ENCODE results near the gene SLC22A23.
A peak's percentile ranks its signal among the peaks of the same experiment; 100 is the strongest.

Gene SLC22A23

GRCh38 chr6:3489961-3490624, 33.2 kb upstream of the SLC22A23 start:
- Histone ChIP-seq H3K36me3 (ENCODE audit: insufficient read depth, low read length) (no peaks in the 10 kb centered on the region), H3K9ac (ENCODE audit: low read depth, low read length) (no peak overlapping the region), H3K27me3 (ENCODE audit: insufficient read depth, low read length) (no peaks in the 10 kb centered on the region), H3K4me1 (ENCODE audit: insufficient read depth, low read length) (peaks cover 12% of the 10 kb centered on the region), H3K9me3 (ENCODE audit: insufficient read depth, low read depth, low read length) (peaks cover under 1% of the 10 kb centered on the region; the same call in 1 of the 2 replicates), H3K27ac (ENCODE audit: low read depth, low read length) (peak overlapping the region; percentile 36; the same call in 1 of the 2 replicates), H3K4me3 (ENCODE audit: low read length) (no peak overlapping the region)
- 88% methylated on average over 12 of the region's 12 CpGs for WGBS

- peaks cover 12% of the 10 kb centered on the region for H3K4me1 ChIP-seq (ENCODE audit: insufficient read depth, low read length)
- no peaks in the 10 kb centered on the region for H3K27me3 ChIP-seq (ENCODE audit: insufficient read depth, low read length)
- H3K9me3 ChIP-seq (ENCODE audit: insufficient read depth, low read depth, low read length): no peaks in the 10 kb centered on the region
- H3K9ac ChIP-seq (ENCODE audit: low read depth, low read length): no peak overlapping the region
- H3K27ac ChIP-seq (ENCODE audit: low read depth, low read length): peak overlapping the region; percentile 36; the same call in 1 of the 2 replicates
- WGBS: 29% methylated on average over 7 of the region's 7 CpGs
- H3K4me3 ChIP-seq (ENCODE audit: low read length): no peak overlapping the region
- no peaks in the 10 kb centered on the region for H3K36me3 ChIP-seq (ENCODE audit: insufficient read depth, low read length)
Observed at GRCh38 chr6:3489027-3489757, 32.3 kb upstream of the SLC22A23 start.

GRCh38 chr6:3484946-3485345, 28.1 kb upstream of the SLC22A23 start:
- Histone ChIP-seq H3K27ac (ENCODE audit: low read depth, low read length) (no peak overlapping the region), H3K9me3 (ENCODE audit: insufficient read depth, low read depth, low read length) (peaks cover 4% of the 10 kb centered on the region; the same call in 1 of the 2 replicates), H3K4me1 (ENCODE audit: insufficient read depth, low read length) (peaks cover 19% of the 10 kb centered on the region), H3K4me3 (ENCODE audit: low read length) (no peak overlapping the region), H3K27me3 (ENCODE audit: insufficient read depth, low read length) (no peaks in the 10 kb centered on the region), H3K9ac (ENCODE audit: low read depth, low read length) (no peak overlapping the region), H3K36me3 (ENCODE audit: insufficient read depth, low read length) (no peaks in the 10 kb centered on the region)
- 95% methylated on average over 11 of the region's 11 CpGs for WGBS

- H3K27ac ChIP-seq (ENCODE audit: low read depth, low read length): no peak overlapping the region
- 93% methylated on average over 8 of the region's 8 CpGs for WGBS
- no peak overlapping the region for H3K9ac ChIP-seq (ENCODE audit: low read depth, low read length)
- H3K4me1 ChIP-seq (ENCODE audit: insufficient read depth, low read length): peaks cover 12% of the 10 kb centered on the region
- no peak overlapping the region for H3K4me3 ChIP-seq (ENCODE audit: low read length)
- peaks cover 5% of the 10 kb centered on the region; the same call in 1 of the 2 replicates for H3K9me3 ChIP-seq (ENCODE audit: insufficient read depth, low read depth, low read length)
- no peaks in the 10 kb centered on the region for H3K27me3 ChIP-seq (ENCODE audit: insufficient read depth, low read length)
- no peaks in the 10 kb centered on the region for H3K36me3 ChIP-seq (ENCODE audit: insufficient read depth, low read length)
Observed at GRCh38 chr6:3484192-3484591, 27.3 kb upstream of the SLC22A23 start.

GRCh38 chr6:3483675-3484074, 26.8 kb upstream of the SLC22A23 start:
- 91% methylated on average over 2 of the region's 2 CpGs for WGBS
- Histone ChIP-seq H3K27me3 (ENCODE audit: insufficient read depth, low read length) (no peaks in the 10 kb centered on the region), H3K4me3 (ENCODE audit: low read length) (no peak overlapping the region)

GRCh38 chr6:3482869-3483268, 26.0 kb upstream of the SLC22A23 start:
- Histone ChIP-seq H3K9ac (ENCODE audit: low read depth, low read length) (no peak overlapping the region), H3K4me1 (ENCODE audit: insufficient read depth, low read length) (peaks cover 9% of the 10 kb centered on the region; the same call in 1 of the 2 replicates), H3K4me3 (ENCODE audit: low read length) (no peak overlapping the region), H3K9me3 (ENCODE audit: insufficient read depth, low read depth, low read length) (peaks cover 5% of the 10 kb centered on the region; the same call in 1 of the 2 replicates), H3K27me3 (ENCODE audit: insufficient read depth, low read length) (no peaks in the 10 kb centered on the region), H3K36me3 (ENCODE audit: insufficient read depth, low read length) (no peaks in the 10 kb centered on the region), H3K27ac (ENCODE audit: low read depth, low read length) (no peak overlapping the region)
- 73% methylated on average over 4 of the region's 4 CpGs for WGBS

More at GRCh38 chr6:3483675-3484074, 26.8 kb upstream of the SLC22A23 start:
- Histone ChIP-seq H3K36me3 (ENCODE audit: insufficient read depth, low read length) (no peaks in the 10 kb centered on the region), H3K9ac (ENCODE audit: low read depth, low read length) (no peak overlapping the region), H3K4me1 (ENCODE audit: insufficient read depth, low read length) (peaks cover 9% of the 10 kb centered on the region; the same call in 1 of the 2 replicates), H3K9me3 (ENCODE audit: insufficient read depth, low read depth, low read length) (peaks cover 5% of the 10 kb centered on the region; the same call in 1 of the 2 replicates), H3K27ac (ENCODE audit: low read depth, low read length) (no peak overlapping the region)

GRCh38 chr6:3481640-3482039, 24.8 kb upstream of the SLC22A23 start:
- no peak overlapping the region for H3K27ac ChIP-seq (ENCODE audit: low read depth, low read length)

GRCh38 chr6:3480009-3480408, 23.2 kb upstream of the SLC22A23 start:
- Histone ChIP-seq H3K9ac (ENCODE audit: low read depth, low read length) (no peak overlapping the region), H3K4me3 (ENCODE audit: low read length) (no peak overlapping the region), H3K9me3 (ENCODE audit: insufficient read depth, low read depth, low read length) (peaks cover 5% of the 10 kb centered on the region; the same call in 1 of the 2 replicates), H3K27ac (ENCODE audit: low read depth, low read length) (no peak overlapping the region), H3K4me1 (ENCODE audit: insufficient read depth, low read length) (peaks cover 9% of the 10 kb centered on the region; the same call in 1 of the 2 replicates), H3K27me3 (ENCODE audit: insufficient read depth, low read length) (no peaks in the 10 kb centered on the region), H3K36me3 (ENCODE audit: insufficient read depth, low read length) (no peaks in the 10 kb centered on the region)

More at GRCh38 chr6:3481640-3482039, 24.8 kb upstream of the SLC22A23 start:
- Histone ChIP-seq H3K4me1 (ENCODE audit: insufficient read depth, low read length) (peaks cover 9% of the 10 kb centered on the region; the same call in 1 of the 2 replicates), H3K4me3 (ENCODE audit: low read length) (no peak overlapping the region), H3K9ac (ENCODE audit: low read depth, low read length) (no peak overlapping the region), H3K27me3 (ENCODE audit: insufficient read depth, low read length) (no peaks in the 10 kb centered on the region), H3K36me3 (ENCODE audit: insufficient read depth, low read length) (no peaks in the 10 kb centered on the region), H3K9me3 (ENCODE audit: insufficient read depth, low read depth, low read length) (peaks cover 5% of the 10 kb centered on the region; the same call in 1 of the 2 replicates)
- WGBS: 96% methylated on average over 7 of the region's 7 CpGs

GRCh38 chr6:3473773-3474172, 16.9 kb upstream of the SLC22A23 start:
- H3K27ac ChIP-seq (ENCODE audit: low read depth, low read length): no peak overlapping the region
- 93% methylated on average over 5 of the region's 5 CpGs for WGBS

GRCh38 chr6:3471711-3472110, 14.9 kb upstream of the SLC22A23 start:
- H3K36me3 ChIP-seq (ENCODE audit: insufficient read depth, low read length): no peaks in the 10 kb centered on the region
- H3K27me3 ChIP-seq (ENCODE audit: insufficient read depth, low read length): no peaks in the 10 kb centered on the region
- no peak overlapping the region for H3K27ac ChIP-seq (ENCODE audit: low read depth, low read length)
- WGBS: 89% methylated on average over 2 of the region's 3 CpGs
- H3K4me3 ChIP-seq (ENCODE audit: low read length): no peak overlapping the region
- H3K9ac ChIP-seq (ENCODE audit: low read depth, low read length): no peak overlapping the region
- H3K4me1 ChIP-seq (ENCODE audit: insufficient read depth, low read length): no peaks in the 10 kb centered on the region
- H3K9me3 ChIP-seq (ENCODE audit: insufficient read depth, low read depth, low read length): no peaks in the 10 kb centered on the region

More at GRCh38 chr6:3473773-3474172, 16.9 kb upstream of the SLC22A23 start:
- no peak overlapping the region for H3K4me3 ChIP-seq (ENCODE audit: low read length)
- no peaks in the 10 kb centered on the region for H3K27me3 ChIP-seq (ENCODE audit: insufficient read depth, low read length)
- H3K36me3 ChIP-seq (ENCODE audit: insufficient read depth, low read length): no peaks in the 10 kb centered on the region
- H3K9ac ChIP-seq (ENCODE audit: low read depth, low read length): no peak overlapping the region
- no peaks in the 10 kb centered on the region for H3K4me1 ChIP-seq (ENCODE audit: insufficient read depth, low read length)
- no peaks in the 10 kb centered on the region for H3K9me3 ChIP-seq (ENCODE audit: insufficient read depth, low read depth, low read length)

- 86% methylated on average over 5 of the region's 5 CpGs for WGBS
- Histone ChIP-seq H3K27me3 (ENCODE audit: insufficient read depth, low read length) (no peaks in the 10 kb centered on the region), H3K9ac (ENCODE audit: low read depth, low read length) (no peak overlapping the region), H3K4me1 (ENCODE audit: insufficient read depth, low read length) (peaks cover 4% of the 10 kb centered on the region; the same call in 1 of the 2 replicates), H3K36me3 (ENCODE audit: insufficient read depth, low read length) (no peaks in the 10 kb centered on the region), H3K4me3 (ENCODE audit: low read length) (no peak overlapping the region), H3K9me3 (ENCODE audit: insufficient read depth, low read depth, low read length) (no peaks in the 10 kb centered on the region), H3K27ac (ENCODE audit: low read depth, low read length) (no peak overlapping the region)
Observed at GRCh38 chr6:3471286-3471685, 14.4 kb upstream of the SLC22A23 start.
